K562 (cell line): ENCODE results near the gene LTA4H. TPM values are rescaled to one million over a fixed set of nuclear protein-coding genes. Genes with fewer than 3 reads are reported as not detected.

Experiments
- CBX2 ChIP-seq: fragments of 200-600 bp; sonication (generic); IDR thresholded peaks from one replicate; pipeline ENCODE4 v1.6.1; 2012; ENCODE audit warnings: mild to moderate bottlenecking, low read length, inconsistent platforms; ENCODE audit not compliant: insufficient read depth, poor library complexity, severe bottlenecking
- CHD4 ChIP-seq: fragments of 200-600 bp; sonication (generic); IDR thresholded peaks from 3 replicates; pipeline ENCODE4 v1.6.1; 2012; ENCODE audit warnings: low read depth, mild to moderate bottlenecking, mixed read lengths, low read length, inconsistent platforms; ENCODE audit not compliant: insufficient read depth, insufficient replicate concordance, poor library complexity, severe bottlenecking
- CREM ChIP-seq: IDR thresholded peaks from 2 replicates; pipeline ENCODE4 v1.6.1; 2014; ENCODE audit warnings: antibody characterized with exemption, low read depth
- ETV1 ChIP-seq: fragments of 450-650 bp; conservative IDR thresholded peaks from 2 replicates; pipeline ENCODE4 v1.6.1; 2016; ENCODE audit warnings: missing genetic modification characterization, control low read depth, low read depth, missing compliant biosample characterization
- FOS ChIP-seq: IDR thresholded peaks from 3 replicates; pipeline ENCODE4 v1.6.1; 2011; ENCODE audit not compliant: insufficient read length; ENCODE audit errors: extremely low read depth
- GABPA ChIP-seq: fragments of 200-800 bp; sonication (Bioruptor generic); conservative IDR thresholded peaks from 2 replicates; pipeline ENCODE4 v1.6.1; 2016; ENCODE audit warnings: low read depth, missing genetic modification characterization, missing compliant biosample characterization
- GATAD2B ChIP-seq: fragments of 450-650 bp; IDR thresholded peaks from 2 replicates; pipeline ENCODE4 v1.6.1; 2017; ENCODE audit warnings: mild to moderate bottlenecking, borderline replicate concordance
- HDAC8 ChIP-seq: fragments of 450-650 bp; IDR thresholded peaks from 2 replicates; pipeline ENCODE4 v1.6.1; 2016; ENCODE audit warnings: mild to moderate bottlenecking, missing genetic modification characterization, moderate library complexity, missing compliant biosample characterization
- MAFK ChIP-seq: IDR thresholded peaks from 2 replicates; pipeline ENCODE4 v1.6.1; 2011; ENCODE audit warnings: low read length, improper control_type of control experiment
- NCOA6 ChIP-seq: fragments of 450-650 bp; IDR thresholded peaks from 2 replicates; pipeline ENCODE4 v1.6.1; 2017; ENCODE audit warnings: mild to moderate bottlenecking
- NCOR1 ChIP-seq: fragments of 450-650 bp; IDR thresholded peaks from 2 replicates; pipeline ENCODE4 v1.6.1; 2016; ENCODE audit warnings: mild to moderate bottlenecking, moderate library complexity
- OTX1 ChIP-seq: fragments of 450-650 bp; formaldehyde crosslinking; IDR thresholded peaks from 2 replicates; pipeline ENCODE4 v1.4.0; 2022; ENCODE audit warnings: mild to moderate bottlenecking
- PHF8 ChIP-seq: fragments of 200-600 bp; sonication (generic); IDR thresholded peaks from 2 replicates; pipeline ENCODE4 v1.6.1; 2012; ENCODE audit warnings: mixed run types, mild to moderate bottlenecking, inconsistent platforms, low read length, moderate library complexity, borderline replicate concordance
- POLR3A ChIP-seq: IDR thresholded peaks from 2 replicates; pipeline ENCODE4 v1.6.1; 2011; ENCODE audit warnings: borderline replicate concordance, mild to moderate bottlenecking, moderate library complexity; ENCODE audit not compliant: insufficient read length, insufficient read depth; ENCODE audit errors: extremely low read depth
- RBM22 ChIP-seq: fragments of 200-400 bp; formaldehyde crosslinking; IDR thresholded peaks from 2 replicates; pipeline ENCODE4 v1.6.1; 2018; ENCODE audit warnings: low read length, low read depth; ENCODE audit not compliant: poor library complexity, severe bottlenecking
- RUNX1 ChIP-seq: sonication (generic); IDR thresholded peaks from 2 replicates; pipeline ENCODE4 v1.6.1; 2016; ENCODE audit warnings: antibody characterized with exemption, low read depth
- SMARCA5 ChIP-seq: fragments of 450-650 bp; IDR thresholded peaks from 2 replicates; pipeline ENCODE4 v1.6.1; 2016
- SNIP1 ChIP-seq: fragments of 450-650 bp; IDR thresholded peaks from 2 replicates; pipeline ENCODE4 v1.7.1; 2017; ENCODE audit warnings: low read depth, mild to moderate bottlenecking
- YY1 ChIP-seq, 3 experiments: IDR thresholded peaks; 2 replicates each; pipeline ENCODE4 v1.6.1; 2011; ENCODE audit warnings: low read length in 2 of 3, mild to moderate bottlenecking in 2 of 3, moderate library complexity in 2 of 3, borderline replicate concordance in 1 of 3, control low read depth in 1 of 3, low read depth in 1 of 3; ENCODE audit not compliant: insufficient read depth in 3 of 3, insufficient replicate concordance in 2 of 3, control insufficient read depth in 1 of 3, insufficient read length in 1 of 3; ENCODE audit errors: extremely low read depth in 1 of 3
- ZC3H11A ChIP-seq: IDR thresholded peaks from 2 replicates; pipeline ENCODE4 v1.6.1; 2012; ENCODE audit warnings: low read depth, low read length, improper control_type of control experiment
- ZNF24 ChIP-seq: fragments of 450-650 bp; IDR thresholded peaks from 2 replicates; pipeline ENCODE4 v1.6.1; 2016
- ZNF57 ChIP-seq: fragments of 450-650 bp; formaldehyde crosslinking; IDR thresholded peaks from 2 replicates; pipeline ENCODE4 v1.4.0; 2020; ENCODE audit warnings: mild to moderate bottlenecking, moderate library complexity
- ZNF778 ChIP-seq: fragments of 450-650 bp; formaldehyde crosslinking; IDR thresholded peaks from 2 replicates; pipeline ENCODE4 v1.4.0; 2020; ENCODE audit warnings: mild to moderate bottlenecking, moderate library complexity
- polyA plus RNA-seq, 8 experiments: library from polyadenylated mRNA; depleted of rRNA in 4 of 8; stranded (reverse) in 5 of 8; unstranded in 3 of 8; fragments of >200 nt; fragmentation: Nextera tagmentation in 2 of 8; fragmentation: Illumina TruSeq in 1 of 8; extraction: Ambion mirVana in 2 of 8; extraction: Trizol in 1 of 8; gene quantifications; 2 replicates each; pipeline versions ENCODE4 v1.2.1 to v1.2.3, GENCODE V29; 2011 to 2014; ENCODE audit warnings: inconsistent platforms in 1 of 8, missing spikeins in 1 of 8
- total RNA-seq, 7 experiments: library from RNA; depleted of rRNA in 6 of 7; stranded (reverse); fragments of >200 nt in 6 of 7; fragmentation: Illumina TruSeq in 2 of 7; extraction: Trizol in 2 of 7; gene quantifications; 2 replicates each; pipeline versions ENCODE4 v1.2.1 to v1.2.3, GENCODE V29; 2011 to 2021; ENCODE audit warnings: low replicate concordance in 1 of 7
- TF ChIP-seq, protein P1 (sequence below): sonication (generic); formaldehyde crosslinking; IDR thresholded peaks from 2 replicates; pipeline ENCODE4 v1.8.1; 2023; ENCODE audit warnings: mild to moderate bottlenecking, missing genetic modification reagents

The LTA4H gene
- total and polyA plus RNA-seq, 9 of the 15 experiments (the other 6 are each of a cell fraction or from before 2014, with no cell fraction given) = 25.2 to 58.1 (median 40.5) TPM

GRCh38 chr12:96035283-96036236 lies at the start of gene LTA4H (continued):
- TF ChIP-seq RBM22 (no peak), POLR3A (peak; percentile 97), ZNF778 (CRISPR knock-in tag) (no peak), MAFK (no peak), GABPA (tag) (no peak), CBX2 (no peak), FOS (peak; percentile 32), ETV1 (no peak), SMARCA5 (peak; percentile 80; the same call in 1 of the 2 replicates), ZNF24 (no peak), CREM (peak; percentile 76), RUNX1 (0 out of 2 replicates have a peak, but pooled peaks have one; percentile 45), ZC3H11A (no peak), PHF8 (peak; percentile 58; the same call in 1 of the 2 replicates), ZNF57 (CRISPR knock-in tag) (no peak), YY1 (IDR thresholded peaks at IDR 0.05; ENCODE audit: borderline replicate concordance in 1 of 3, control insufficient read depth in 1 of 3, extremely low read depth in 1 of 3, insufficient read depth in 3 of 3, insufficient read length in 1 of 3, insufficient replicate concordance in 2 of 3, low read depth in 1 of 3, low read length in 2 of 3) (no peak), OTX1 (CRISPR knock-in tag) (peak; percentile 85; the same call in 1 of the 2 replicates), NCOR1 (no peak), NCOA6 (no peak), CHD4 (no peak), HDAC8 (tag) (peak; percentile 23; the same call in 1 of the 2 replicates), SNIP1 (no peak), GATAD2B (peak; percentile 49; the same call in 1 of the 2 replicates)
- TF ChIP-seq, protein P1, sequence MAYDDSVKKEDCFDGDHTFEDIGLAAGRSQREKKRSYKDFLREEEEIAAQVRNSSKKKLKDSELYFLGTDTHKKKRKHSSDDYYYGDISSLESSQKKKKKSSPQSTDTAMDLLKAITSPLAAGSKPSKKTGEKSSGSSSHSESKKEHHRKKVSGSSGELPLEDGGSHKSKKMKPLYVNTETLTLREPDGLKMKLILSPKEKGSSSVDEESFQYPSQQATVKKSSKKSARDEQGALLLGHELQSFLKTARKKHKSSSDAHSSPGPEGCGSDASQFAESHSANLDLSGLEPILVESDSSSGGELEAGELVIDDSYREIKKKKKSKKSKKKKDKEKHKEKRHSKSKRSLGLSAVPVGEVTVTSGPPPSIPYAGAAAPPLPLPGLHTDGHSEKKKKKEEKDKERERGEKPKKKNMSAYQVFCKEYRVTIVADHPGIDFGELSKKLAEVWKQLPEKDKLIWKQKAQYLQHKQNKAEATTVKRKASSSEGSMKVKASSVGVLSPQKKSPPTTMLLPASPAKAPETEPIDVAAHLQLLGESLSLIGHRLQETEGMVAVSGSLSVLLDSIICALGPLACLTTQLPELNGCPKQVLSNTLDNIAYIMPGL (CRISPR knock-in tag) = 0 out of 2 replicates have a peak, but pooled peaks have one; percentile 51
